ENCODE data around the gene C2CD4A.

Gene C2CD4A

GRCh38 chr15:62112616-62113593, 46.1 kb downstream of the C2CD4A start:
- no peaks in the 10 kb centered on the region for H3K27me3 ChIP-seq (ENCODE audit: insufficient read depth, low read depth, severe bottlenecking)
- DNase-seq = no peak
- no peaks in the 10 kb centered on the region for H3K36me3 ChIP-seq
- H3K4me3 ChIP-seq (ENCODE audit: low read depth, low read length) = no peak overlapping the region
- no peaks in the 10 kb centered on the region for H3K9me3 ChIP-seq (ENCODE audit: severe bottlenecking)
- no peak overlapping the region for H3K27ac ChIP-seq
- TF ChIP-seq, protein P1, sequence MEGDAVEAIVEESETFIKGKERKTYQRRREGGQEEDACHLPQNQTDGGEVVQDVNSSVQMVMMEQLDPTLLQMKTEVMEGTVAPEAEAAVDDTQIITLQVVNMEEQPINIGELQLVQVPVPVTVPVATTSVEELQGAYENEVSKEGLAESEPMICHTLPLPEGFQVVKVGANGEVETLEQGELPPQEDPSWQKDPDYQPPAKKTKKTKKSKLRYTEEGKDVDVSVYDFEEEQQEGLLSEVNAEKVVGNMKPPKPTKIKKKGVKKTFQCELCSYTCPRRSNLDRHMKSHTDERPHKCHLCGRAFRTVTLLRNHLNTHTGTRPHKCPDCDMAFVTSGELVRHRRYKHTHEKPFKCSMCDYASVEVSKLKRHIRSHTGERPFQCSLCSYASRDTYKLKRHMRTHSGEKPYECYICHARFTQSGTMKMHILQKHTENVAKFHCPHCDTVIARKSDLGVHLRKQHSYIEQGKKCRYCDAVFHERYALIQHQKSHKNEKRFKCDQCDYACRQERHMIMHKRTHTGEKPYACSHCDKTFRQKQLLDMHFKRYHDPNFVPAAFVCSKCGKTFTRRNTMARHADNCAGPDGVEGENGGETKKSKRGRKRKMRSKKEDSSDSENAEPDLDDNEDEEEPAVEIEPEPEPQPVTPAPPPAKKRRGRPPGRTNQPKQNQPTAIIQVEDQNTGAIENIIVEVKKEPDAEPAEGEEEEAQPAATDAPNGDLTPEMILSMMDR (IDR thresholded peaks at IDR 0.05; ENCODE audit: low read depth, low read length) = no peak

- no peaks in the 10 kb centered on the region for H3K27me3 ChIP-seq (ENCODE audit: insufficient read depth, low read depth, severe bottlenecking)
- H3K27ac ChIP-seq = no peak overlapping the region
- TF ChIP-seq, protein P1 (IDR thresholded peaks at IDR 0.05; ENCODE audit: low read depth, low read length) = no peak
- H3K36me3 ChIP-seq = no peaks in the 10 kb centered on the region
- no peak overlapping the region for H3K4me3 ChIP-seq (ENCODE audit: low read depth, low read length)
- no peak for DNase-seq
- no peaks in the 10 kb centered on the region for H3K9me3 ChIP-seq (ENCODE audit: severe bottlenecking)
These were observed 49.1 kb downstream of the C2CD4A start for GRCh38 chr15:62115847-62116246.

DNA sequence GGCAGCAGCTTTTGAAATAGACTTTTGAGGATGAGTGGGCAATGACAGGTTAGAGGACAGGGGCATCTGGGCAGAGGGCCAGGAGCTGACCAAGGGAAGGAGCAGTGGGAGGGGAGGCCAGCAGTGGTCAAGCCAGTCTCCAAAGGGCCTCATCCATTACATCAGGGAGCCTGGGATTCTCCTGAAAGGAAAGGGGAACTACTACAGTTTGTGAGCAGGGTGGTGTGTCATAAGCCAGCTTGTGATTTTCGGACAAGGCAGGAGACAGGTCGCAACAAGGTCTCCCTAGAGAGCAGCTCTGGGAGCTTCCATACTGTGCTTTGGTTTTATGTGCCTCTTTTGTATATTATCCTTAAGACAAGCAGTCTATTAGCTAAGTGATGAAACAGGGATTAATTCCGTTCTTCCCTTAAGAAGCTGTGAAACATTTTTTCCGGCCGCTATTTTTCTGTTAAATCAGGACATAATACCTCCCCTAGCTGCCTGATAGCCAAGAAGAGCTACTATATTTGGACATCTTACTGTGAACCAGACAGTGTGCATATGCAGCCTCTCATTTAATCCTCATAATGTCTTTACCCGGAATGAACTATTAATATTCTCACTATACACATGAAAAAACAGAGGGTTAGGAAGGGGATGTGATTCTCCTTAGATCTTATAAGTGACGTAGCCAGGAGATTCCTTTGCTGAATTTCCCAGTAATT, 51.9 kb downstream of the C2CD4A start:
- Histone ChIP-seq H3K9me3 (ENCODE audit: severe bottlenecking) (no peaks in the 10 kb centered on the region), H3K36me3 (no peaks in the 10 kb centered on the region), H3K27ac (no peak overlapping the region; the same call in 1 of the 2 replicates), H3K4me3 (ENCODE audit: low read depth, low read length) (peak overlapping the region; percentile 15), H3K27me3 (ENCODE audit: insufficient read depth, low read depth, severe bottlenecking) (no peaks in the 10 kb centered on the region)
- TF ChIP-seq, protein P1 (IDR thresholded peaks at IDR 0.05; ENCODE audit: low read depth, low read length) = no peak
- DNase-seq = peak; percentile 21

- no peaks in the 10 kb centered on the region for H3K27me3 ChIP-seq (ENCODE audit: insufficient read depth, low read depth, severe bottlenecking)
These were observed 52.6 kb downstream of the C2CD4A start for GRCh38 chr15:62119227-62119864.

DNA sequence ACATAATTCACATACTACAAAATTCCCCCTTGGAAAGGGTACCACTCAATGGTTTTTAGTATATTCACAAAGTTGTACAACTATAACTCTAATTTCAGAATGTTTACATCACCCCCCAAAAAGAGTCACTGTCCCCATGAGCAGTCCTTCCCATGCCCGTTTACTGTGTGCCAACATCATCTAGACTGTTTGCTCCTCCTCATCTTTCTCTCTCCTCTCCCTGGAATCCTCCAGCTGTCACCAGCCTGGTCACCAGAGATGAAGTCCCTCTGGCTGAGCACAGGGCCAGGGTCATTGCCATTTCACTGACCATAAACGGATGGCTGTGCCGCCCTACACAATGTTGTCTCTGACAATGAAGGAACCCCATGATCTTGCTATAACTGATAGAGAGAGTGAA, 53.1 kb downstream of the C2CD4A start:
- Histone ChIP-seq H3K27ac (no peak overlapping the region), H3K9me3 (ENCODE audit: severe bottlenecking) (no peaks in the 10 kb centered on the region), H3K36me3 (no peaks in the 10 kb centered on the region), H3K4me3 (ENCODE audit: low read depth, low read length) (no peak overlapping the region), H3K27me3 (ENCODE audit: insufficient read depth, low read depth, severe bottlenecking) (no peaks in the 10 kb centered on the region)
- TF ChIP-seq, protein P1 (IDR thresholded peaks at IDR 0.05; ENCODE audit: low read depth, low read length) = no peak
- no peak for DNase-seq

More at GRCh38 chr15:62119227-62119864, 52.6 kb downstream of the C2CD4A start:
- Histone ChIP-seq H3K9me3 (ENCODE audit: severe bottlenecking) (no peaks in the 10 kb centered on the region), H3K36me3 (no peaks in the 10 kb centered on the region), H3K27ac (no peak overlapping the region), H3K4me3 (ENCODE audit: low read depth, low read length) (peak overlapping the region; percentile 15; the same call in 1 of the 2 replicates)
- DNase-seq = no peak
- TF ChIP-seq, protein P1 (IDR thresholded peaks at IDR 0.05; ENCODE audit: low read depth, low read length) = no peak

Measured in WERI-Rb-1 (cell line).